Calu3 (cell line): ENCODE data around the gene TPRG1. TPM values are rescaled to one million over a fixed set of nuclear protein-coding genes. Genes with fewer than 3 reads are reported as not detected.

Source experiments
- BruUV-seq: library from RNA; stranded (reverse); fragments of 400-500 nt; replicated peaks from 2 replicates; lab custom pipeline; 2021; lab: Mats Ljungman, UMichigan
- CTCF ChIA-PET: fragments of 300-600 bp; sonication (Branson Sonifier 250); formaldehyde crosslinking; loops from one replicate; lab custom pipeline; 2022; ENCODE audit warnings: antibody characterized with exemption; lab: Charles Lee
- DNase-seq: peaks from one replicate; pipeline ENCODE4 v3.0.0; 2022
- H3K27ac Mint-ChIP-seq: one replicate; pipeline ENCODE4 v1.8.0; 2022; ENCODE audit warnings: mixed read lengths; ENCODE audit not compliant: unreplicated experiment
- H3K27me3 Mint-ChIP-seq: one replicate; pipeline ENCODE4 v1.8.0; 2022; ENCODE audit warnings: mixed read lengths; ENCODE audit not compliant: unreplicated experiment
- H3K36me3 Mint-ChIP-seq: one replicate; pipeline ENCODE4 v1.8.0; 2022; ENCODE audit warnings: mild to moderate bottlenecking, moderate library complexity, mixed read lengths; ENCODE audit not compliant: insufficient read depth, unreplicated experiment
- H3K4me1 Mint-ChIP-seq: one replicate; pipeline ENCODE4 v1.8.0; 2022; ENCODE audit warnings: mild to moderate bottlenecking, low read depth, mixed read lengths; ENCODE audit not compliant: unreplicated experiment
- H3K4me3 Mint-ChIP-seq: one replicate; pipeline ENCODE4 v1.8.0; 2022; ENCODE audit warnings: mild to moderate bottlenecking, low read depth, moderate library complexity, mixed read lengths; ENCODE audit not compliant: unreplicated experiment
- H3K9me3 Mint-ChIP-seq: one replicate; pipeline ENCODE4 v1.8.0; 2022; ENCODE audit warnings: low read depth, mixed read lengths; ENCODE audit not compliant: unreplicated experiment
- intact Hi-C: fragments of 100-400 bp; cut with micrococcal nuclease; formaldehyde crosslinking; loops from one replicate; pipeline ENCODE4 v1.10.0; 2022; ENCODE audit not compliant: unreplicated experiment
- total RNA-seq: library from RNA; stranded (reverse); gene quantifications from 2 replicates; pipeline ENCODE4 v1.2.3, GENCODE V29; 2022
- TF ChIP-seq, protein P1 (sequence below): fragments of 200-600 bp; IDR thresholded peaks from one replicate; pipeline ENCODE4 v1.8.0; 2022; ENCODE audit warnings: antibody characterized with exemption; ENCODE audit not compliant: unreplicated experiment

Gene TPRG1
- total RNA-seq, 1 experiment from 2014 or later, result 1.2 TPM

DNA sequence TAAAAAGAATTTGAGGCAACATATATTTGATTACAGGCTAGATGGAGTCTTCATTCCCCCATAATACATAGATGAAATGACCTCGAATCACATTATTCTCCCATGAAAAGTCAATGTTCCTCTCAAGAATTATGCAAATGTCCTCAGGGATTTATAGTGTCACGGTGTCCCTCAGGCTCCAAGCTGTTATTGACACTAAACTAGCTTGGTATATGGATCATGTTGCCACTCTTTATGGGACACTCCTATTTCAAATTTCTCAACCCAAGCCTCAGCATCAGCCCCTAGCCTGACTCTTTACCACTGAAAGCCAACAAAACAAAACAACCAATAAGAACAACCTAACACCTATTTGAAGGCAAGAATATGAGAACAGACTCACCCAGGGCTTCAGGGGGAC lies 139.8 kb downstream of the TPRG1 start:
- CTCF ChIA-PET, result no interaction called here
- H3K4me1 Mint-ChIP-seq, result peaks cover 24% of the 10 kb centered on the region

DNA sequence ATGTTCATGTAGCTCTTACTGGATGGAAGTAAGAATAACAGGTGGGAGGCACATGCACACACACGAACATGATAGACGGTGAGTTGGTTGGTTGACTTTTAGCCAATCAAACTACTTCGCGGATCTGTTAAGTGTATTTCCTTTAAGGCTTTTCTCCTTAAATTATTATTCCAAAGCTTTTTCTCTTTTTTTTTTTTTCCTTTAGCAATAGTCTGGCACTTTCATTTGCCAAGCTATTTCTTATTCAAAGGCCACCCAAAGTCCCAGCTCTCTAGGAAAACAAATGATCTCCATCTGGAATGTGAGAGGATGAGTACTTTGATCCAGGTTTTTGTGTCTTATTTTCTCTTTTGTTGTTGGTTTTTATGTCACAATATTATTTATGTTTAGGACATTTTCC lies 141.1 kb downstream of the TPRG1 start:
- peaks cover 3% of the 10 kb centered on the region for H3K9me3 Mint-ChIP-seq
- H3K4me3 Mint-ChIP-seq, result no peak overlapping the region
- intact Hi-C loops, result no loop called here
- no peak for DNase-seq
- TF ChIP-seq, protein P1, sequence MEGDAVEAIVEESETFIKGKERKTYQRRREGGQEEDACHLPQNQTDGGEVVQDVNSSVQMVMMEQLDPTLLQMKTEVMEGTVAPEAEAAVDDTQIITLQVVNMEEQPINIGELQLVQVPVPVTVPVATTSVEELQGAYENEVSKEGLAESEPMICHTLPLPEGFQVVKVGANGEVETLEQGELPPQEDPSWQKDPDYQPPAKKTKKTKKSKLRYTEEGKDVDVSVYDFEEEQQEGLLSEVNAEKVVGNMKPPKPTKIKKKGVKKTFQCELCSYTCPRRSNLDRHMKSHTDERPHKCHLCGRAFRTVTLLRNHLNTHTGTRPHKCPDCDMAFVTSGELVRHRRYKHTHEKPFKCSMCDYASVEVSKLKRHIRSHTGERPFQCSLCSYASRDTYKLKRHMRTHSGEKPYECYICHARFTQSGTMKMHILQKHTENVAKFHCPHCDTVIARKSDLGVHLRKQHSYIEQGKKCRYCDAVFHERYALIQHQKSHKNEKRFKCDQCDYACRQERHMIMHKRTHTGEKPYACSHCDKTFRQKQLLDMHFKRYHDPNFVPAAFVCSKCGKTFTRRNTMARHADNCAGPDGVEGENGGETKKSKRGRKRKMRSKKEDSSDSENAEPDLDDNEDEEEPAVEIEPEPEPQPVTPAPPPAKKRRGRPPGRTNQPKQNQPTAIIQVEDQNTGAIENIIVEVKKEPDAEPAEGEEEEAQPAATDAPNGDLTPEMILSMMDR, result no peak
- CTCF ChIA-PET, result no interaction called here
- H3K27ac Mint-ChIP-seq, result no peak overlapping the region
- no TSS peak for BruUV-seq
- no peaks in the 10 kb centered on the region for H3K36me3 Mint-ChIP-seq
- H3K4me1 Mint-ChIP-seq, result peaks cover 29% of the 10 kb centered on the region
- no peaks in the 10 kb centered on the region for H3K27me3 Mint-ChIP-seq

More for the DNA sequence above, 139.8 kb downstream of the TPRG1 start:
- BruUV-seq, result no TSS peak
- Mint-ChIP-seq H3K4me3 (no peak overlapping the region), H3K36me3 (no peaks in the 10 kb centered on the region), H3K27ac (no peak overlapping the region), H3K9me3 (peaks cover 3% of the 10 kb centered on the region), H3K27me3 (no peaks in the 10 kb centered on the region)
- DNase-seq, result no peak
- intact Hi-C loops, result no loop called here
- TF ChIP-seq, protein P1, result no peak

DNA sequence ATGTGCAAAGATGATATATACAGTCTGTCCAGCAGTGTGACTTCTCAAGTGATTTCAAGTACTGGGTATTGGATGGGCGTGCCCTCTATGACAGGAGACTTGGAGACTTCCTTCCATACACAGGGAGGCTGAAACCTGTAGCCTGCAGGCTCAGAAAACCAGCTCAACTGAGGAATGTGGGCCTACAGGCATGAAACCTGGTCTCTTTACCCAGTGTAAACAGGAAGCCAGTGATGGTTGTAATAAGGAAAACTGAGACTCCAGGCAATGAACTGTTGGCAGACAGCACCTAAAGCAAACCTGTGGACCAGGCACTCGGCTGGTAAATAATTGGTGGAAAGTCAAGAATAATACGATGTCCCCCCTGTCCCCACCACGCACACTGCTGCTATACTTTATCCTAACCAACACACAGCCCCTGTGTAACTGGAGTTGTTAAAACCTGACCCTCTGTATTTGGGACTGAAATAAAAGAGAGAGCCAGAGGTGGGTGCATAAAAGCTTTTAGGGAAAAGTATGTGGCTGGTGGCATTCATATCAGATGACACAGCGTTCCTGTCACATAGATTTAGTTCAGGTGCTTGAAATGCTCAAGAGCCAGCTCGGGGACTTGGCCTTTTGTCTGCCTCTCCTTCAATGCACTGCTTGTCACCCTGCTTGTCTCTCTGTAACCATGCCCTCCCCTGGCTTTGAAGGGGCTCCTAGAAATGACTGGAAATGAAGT lies 144.7 kb downstream of the TPRG1 start:
- peak; percentile 84 for DNase-seq
- CTCF ChIA-PET, result interaction anchor here (0.5 to 1.6 kb wide), 7 partner anchors 9 to 1666 kb away, joined by 3 to 8 read pairs (median 6); no protein-coding TSS in a partner anchor
- Mint-ChIP-seq H3K27ac (peak overlapping the region; percentile 76), H3K4me1 (peaks cover 46% of the 10 kb centered on the region), H3K4me3 (peak overlapping the region; percentile 34), H3K9me3 (peaks cover 3% of the 10 kb centered on the region), H3K36me3 (no peaks in the 10 kb centered on the region), H3K27me3 (no peaks in the 10 kb centered on the region)
- intact Hi-C loops, result no loop called here
- TF ChIP-seq, protein P1, result no peak
- BruUV-seq, result no TSS peak

DNA sequence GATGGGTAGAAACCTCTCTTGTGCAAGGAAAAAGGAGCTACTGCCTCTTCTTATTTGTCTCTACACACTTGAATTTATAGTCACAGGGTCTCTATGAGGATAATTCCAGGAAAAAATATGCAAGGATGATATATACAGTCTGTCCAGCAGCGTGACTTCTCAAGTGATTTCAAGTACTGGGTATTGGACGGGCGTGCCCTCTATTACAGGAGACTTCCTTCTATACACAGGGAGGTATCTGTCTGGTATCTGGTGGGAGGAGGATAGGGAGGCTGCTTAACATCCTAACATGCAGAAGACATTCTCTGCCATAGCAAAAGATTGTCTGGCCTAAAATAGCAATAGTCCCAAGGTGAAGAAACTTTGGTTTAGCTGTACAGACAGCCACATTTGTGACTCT lies 146.1 kb downstream of the TPRG1 start:
- DNase-seq, result no peak
- CTCF ChIA-PET, result interaction anchor here (0.7 to 1.6 kb wide), 2 partner anchors 13 to 628 kb away, joined by 3 to 5 read pairs; no protein-coding TSS in a partner anchor
- no peak overlapping the region for H3K4me3 Mint-ChIP-seq
- no TSS peak for BruUV-seq
- peaks cover 13% of the 10 kb centered on the region for H3K27me3 Mint-ChIP-seq
- H3K9me3 Mint-ChIP-seq, result peaks cover 3% of the 10 kb centered on the region
- H3K27ac Mint-ChIP-seq, result no peak overlapping the region
- H3K4me1 Mint-ChIP-seq, result peaks cover 57% of the 10 kb centered on the region
- TF ChIP-seq, protein P1, result no peak
- intact Hi-C loops, result no loop called here
- H3K36me3 Mint-ChIP-seq, result no peaks in the 10 kb centered on the region
